ENCODE measurements around the gene FAM151A. TPM values are rescaled to one million over a fixed set of nuclear protein-coding genes. Genes with fewer than 3 reads are reported as not detected.

The FAM151A gene
- total RNA-seq, 1 donor from 2014 or later = not detected

DNA sequence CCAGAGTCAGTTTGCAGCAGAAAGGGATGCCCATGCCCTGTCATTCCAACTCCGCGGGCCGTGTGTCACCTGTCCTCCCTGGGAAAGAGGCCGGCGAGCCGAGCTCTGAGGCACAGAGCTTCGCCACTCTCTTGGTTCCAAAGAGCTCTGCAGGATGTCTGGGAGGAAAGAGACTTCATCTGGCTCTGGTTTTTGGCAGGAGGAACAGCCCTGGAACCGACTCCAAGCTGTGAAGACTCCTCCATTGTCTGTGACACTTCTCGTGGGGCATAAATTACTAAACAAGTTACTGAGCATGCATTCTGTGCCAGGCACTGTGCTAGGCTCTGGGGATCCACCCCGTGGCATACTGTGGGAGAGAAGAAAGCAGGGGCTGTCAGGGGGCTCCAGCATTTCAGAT lies 3.9 kb upstream of the FAM151A start:
- no peak for DNase-seq (ENCODE audit: extremely low spot score, unreplicated experiment)
- TF ChIP-seq CTCF (IDR thresholded peaks at IDR 0.05) = no peak

GRCh38 chr1:54624466-54625464 lies 1.4 kb upstream of the FAM151A start:
- Mint-ChIP-seq H3K4me1 (ENCODE audit: unreplicated experiment) (no peaks in the 10 kb centered on the region), H3K4me3 (ENCODE audit: unreplicated experiment) (no peak overlapping the region), H3K36me3 (ENCODE audit: unreplicated experiment) (no peaks in the 10 kb centered on the region), H3K9me3 (ENCODE audit: unreplicated experiment) (no peaks in the 10 kb centered on the region), H3K27me3 (ENCODE audit: unreplicated experiment) (peaks cover 18% of the 10 kb centered on the region), H3K27ac (ENCODE audit: unreplicated experiment) (no peak overlapping the region)
- TF ChIP-seq CTCF (IDR thresholded peaks at IDR 0.05) = no peak
- no peak for DNase-seq (ENCODE audit: extremely low spot score, unreplicated experiment)

More for the DNA sequence above, 3.9 kb upstream of the FAM151A start:
- Mint-ChIP-seq H3K9me3 (ENCODE audit: unreplicated experiment) (no peaks in the 10 kb centered on the region), H3K27ac (ENCODE audit: unreplicated experiment) (no peak overlapping the region), H3K4me3 (ENCODE audit: unreplicated experiment) (no peak overlapping the region), H3K4me1 (ENCODE audit: unreplicated experiment) (no peaks in the 10 kb centered on the region), H3K27me3 (ENCODE audit: unreplicated experiment) (peaks cover 29% of the 10 kb centered on the region), H3K36me3 (ENCODE audit: unreplicated experiment) (no peaks in the 10 kb centered on the region)

GRCh38 chr1:54619749-54620148 lies 3.6 kb downstream of the FAM151A start:
- H3K36me3 Mint-ChIP-seq (ENCODE audit: unreplicated experiment) = no peaks in the 10 kb centered on the region
- DNase-seq (ENCODE audit: extremely low spot score, unreplicated experiment) = no peak
- peaks cover 45% of the 10 kb centered on the region for H3K27me3 Mint-ChIP-seq (ENCODE audit: unreplicated experiment)
- H3K27ac Mint-ChIP-seq (ENCODE audit: unreplicated experiment) = no peak overlapping the region
- H3K4me1 Mint-ChIP-seq (ENCODE audit: unreplicated experiment) = no peaks in the 10 kb centered on the region
- TF ChIP-seq CTCF (IDR thresholded peaks at IDR 0.05) = no peak
- H3K4me3 Mint-ChIP-seq (ENCODE audit: unreplicated experiment) = no peak overlapping the region
- no peaks in the 10 kb centered on the region for H3K9me3 Mint-ChIP-seq (ENCODE audit: unreplicated experiment)

- no peak overlapping the region for H3K4me3 Mint-ChIP-seq (ENCODE audit: unreplicated experiment)
- no peaks in the 10 kb centered on the region for H3K36me3 Mint-ChIP-seq (ENCODE audit: unreplicated experiment)
- H3K4me1 Mint-ChIP-seq (ENCODE audit: unreplicated experiment) = no peaks in the 10 kb centered on the region
- DNase-seq (ENCODE audit: extremely low spot score, unreplicated experiment) = no peak
- no peaks in the 10 kb centered on the region for H3K9me3 Mint-ChIP-seq (ENCODE audit: unreplicated experiment)
- no peak for TF ChIP-seq CTCF (IDR thresholded peaks at IDR 0.05)
- no peak overlapping the region for H3K27ac Mint-ChIP-seq (ENCODE audit: unreplicated experiment)
- H3K27me3 Mint-ChIP-seq (ENCODE audit: unreplicated experiment) = peaks cover 48% of the 10 kb centered on the region
These were observed 7.6 kb downstream of the FAM151A start for GRCh38 chr1:54615531-54616279.

DNA sequence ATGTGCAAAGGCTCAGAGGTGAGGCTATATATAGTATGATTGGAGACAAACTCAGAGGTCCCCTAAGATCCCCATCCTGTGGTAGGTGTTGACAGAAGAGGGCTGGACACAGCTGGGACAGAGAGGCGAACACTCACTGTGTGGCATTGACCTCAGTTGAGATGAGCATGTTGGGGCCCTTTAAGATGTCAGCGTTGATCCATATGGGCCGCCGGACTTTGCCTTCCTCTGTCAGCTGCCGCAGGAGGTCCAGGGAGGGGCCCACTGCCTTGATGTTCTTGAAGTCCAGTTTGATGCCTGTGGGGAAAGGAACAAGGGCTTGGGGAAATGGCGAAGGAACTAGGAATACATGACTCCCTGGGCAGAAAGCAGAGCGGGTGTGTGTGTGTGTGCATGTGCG lies 8.8 kb downstream of the FAM151A start:
- Mint-ChIP-seq H3K4me3 (ENCODE audit: unreplicated experiment) (no peak overlapping the region), H3K27me3 (ENCODE audit: unreplicated experiment) (peaks cover 41% of the 10 kb centered on the region), H3K36me3 (ENCODE audit: unreplicated experiment) (no peaks in the 10 kb centered on the region), H3K27ac (ENCODE audit: unreplicated experiment) (no peak overlapping the region), H3K4me1 (ENCODE audit: unreplicated experiment) (no peaks in the 10 kb centered on the region), H3K9me3 (ENCODE audit: unreplicated experiment) (no peaks in the 10 kb centered on the region)
- no peak for TF ChIP-seq CTCF (IDR thresholded peaks at IDR 0.05)
- no peak for DNase-seq (ENCODE audit: extremely low spot score, unreplicated experiment)

Measured in osteocyte (in vitro differentiated cells).